ENCODE results near the gene GMDS. TPM values are rescaled to one million over a fixed set of nuclear protein-coding genes. Genes with fewer than 3 reads are reported as not detected.

The GMDS gene
- total and polyA plus RNA-seq, 2 donors (not counting 1 experiment from before 2014, with no cell fraction given): 11.5 to 16.4 TPM

GRCh38 chr6:1764397-1764987 lies 480.9 kb downstream of the GMDS start:
- Histone ChIP-seq H3K4me2 (replicated peaks; ENCODE audit: low read depth, low read length, poor library complexity, severe bottlenecking) (no peak overlapping the region), H3K4me3 (ENCODE audit: control extremely low read depth in 1 of 5, extremely low read depth in 1 of 5, insufficient read depth in 1 of 5, low read depth in 2 of 5, low read length in 4 of 5) (no peak overlapping the region), H3K36me3 (replicated peaks in 1 of 2; ENCODE audit: control extremely low read depth in 1 of 2, control insufficient read depth in 1 of 2, extremely low read depth in 1 of 2, insufficient read depth in 2 of 2, low read length in 1 of 2) (no peaks in the 10 kb centered on the region), H4K20me1 (ENCODE audit: control insufficient read depth, insufficient read depth, low read length, poor library complexity, severe bottlenecking) (no peaks in the 10 kb centered on the region), H3K9me3 (ENCODE audit: control extremely low read depth in 1 of 3, control insufficient read depth in 2 of 3, insufficient read depth in 1 of 3, low read length in 2 of 3) (no peaks in the 10 kb centered on the region), H3K27me3 (replicated peaks in 1 of 4; ENCODE audit: control extremely low read depth in 1 of 4, control insufficient read depth in 3 of 4, insufficient read depth in 4 of 4, low read length in 3 of 4) (no peaks in the 10 kb centered on the region), H2AFZ (ENCODE audit: insufficient read depth, low read depth, low read length, poor library complexity, severe bottlenecking) (no peak overlapping the region), H3K9ac (ENCODE audit: low read length) (no peak overlapping the region), H3K27ac (ENCODE audit: low read length in 2 of 2) (no peak overlapping the region), H3K4me1 (ENCODE audit: control insufficient read depth in 2 of 2, insufficient read depth in 2 of 2, low read length in 2 of 2) (no peaks in the 10 kb centered on the region), H3K79me2 (ENCODE audit: control insufficient read depth, insufficient read depth, low read length) (no peaks in the 10 kb centered on the region)
- no peak for TF ChIP-seq CTCF (IDR thresholded peaks at IDR 0.05)
- no peak for TF ChIP-seq EZH2 (IDR thresholded peaks at IDR 0.05; ENCODE audit: borderline replicate concordance, insufficient read depth, low read depth, low read length, poor library complexity, severe bottlenecking)
- Mint-ChIP-seq H3K4me1 (no peaks in the 10 kb centered on the region), H3K27ac (no peak overlapping the region), H3K9me3 (ENCODE audit: insufficient read depth) (no peaks in the 10 kb centered on the region), H3K4me3 (no peak overlapping the region), H3K27me3 (no peaks in the 10 kb centered on the region)
- intact Hi-C loops (cut with micrococcal nuclease): no loop called here
- ATAC-seq (ENCODE audit: low read depth): no peak
- WGBS (ENCODE audit: insufficient coverage): 100% methylated on average over 5 of the region's 9 CpGs
- CTCF ChIA-PET: no interaction called here
- POLR2A ChIA-PET: no interaction called here
- no peak for DNase-seq

- H3K9me3 Mint-ChIP-seq (ENCODE audit: insufficient read depth): no peaks in the 10 kb centered on the region
These were observed 482.0 kb downstream of the GMDS start for GRCh38 chr6:1763404-1763803.

More at GRCh38 chr6:1763404-1763803, 482.0 kb downstream of the GMDS start:
- DNase-seq: no peak
- ATAC-seq (ENCODE audit: low read depth): no peak
- Histone ChIP-seq H3K4me3 (ENCODE audit: control extremely low read depth in 1 of 5, extremely low read depth in 1 of 5, insufficient read depth in 1 of 5, low read depth in 2 of 5, low read length in 4 of 5) (no peak overlapping the region), H3K4me1 (ENCODE audit: control insufficient read depth in 2 of 2, insufficient read depth in 2 of 2, low read length in 2 of 2) (no peaks in the 10 kb centered on the region), H3K36me3 (replicated peaks in 1 of 2; ENCODE audit: control extremely low read depth in 1 of 2, control insufficient read depth in 1 of 2, extremely low read depth in 1 of 2, insufficient read depth in 2 of 2, low read length in 1 of 2) (no peaks in the 10 kb centered on the region), H2AFZ (ENCODE audit: insufficient read depth, low read depth, low read length, poor library complexity, severe bottlenecking) (no peak overlapping the region), H3K4me2 (replicated peaks; ENCODE audit: low read depth, low read length, poor library complexity, severe bottlenecking) (no peak overlapping the region), H3K27me3 (replicated peaks in 1 of 4; ENCODE audit: control extremely low read depth in 1 of 4, control insufficient read depth in 3 of 4, insufficient read depth in 4 of 4, low read length in 3 of 4) (no peaks in the 10 kb centered on the region), H3K9me3 (ENCODE audit: control extremely low read depth in 1 of 3, control insufficient read depth in 2 of 3, insufficient read depth in 1 of 3, low read length in 2 of 3) (no peaks in the 10 kb centered on the region), H3K79me2 (ENCODE audit: control insufficient read depth, insufficient read depth, low read length) (no peaks in the 10 kb centered on the region), H4K20me1 (ENCODE audit: control insufficient read depth, insufficient read depth, low read length, poor library complexity, severe bottlenecking) (no peaks in the 10 kb centered on the region), H3K9ac (ENCODE audit: low read length) (no peak overlapping the region), H3K27ac (ENCODE audit: low read length in 2 of 2) (no peak overlapping the region)
- Mint-ChIP-seq H3K4me1 (no peaks in the 10 kb centered on the region), H3K27ac (no peak overlapping the region), H3K27me3 (no peaks in the 10 kb centered on the region), H3K4me3 (no peak overlapping the region)
- ChIA-PET CTCF (no interaction called here), POLR2A (no interaction called here)
- intact Hi-C loops (cut with micrococcal nuclease): no loop called here
- 100% methylated on average over 3 of the region's 6 CpGs for WGBS (ENCODE audit: insufficient coverage)
- TF ChIP-seq CTCF (IDR thresholded peaks at IDR 0.05) (no peak), EZH2 (IDR thresholded peaks at IDR 0.05; ENCODE audit: borderline replicate concordance, insufficient read depth, low read depth, low read length, poor library complexity, severe bottlenecking) (no peak)
